ENCODE measurements around the gene TYRO3. TPM values are rescaled to one million over a fixed set of nuclear protein-coding genes. Genes with fewer than 3 reads are reported as not detected.
"Not testable (repeated sequence)": the region's sequence is repeated elsewhere in the genome, so short reads cannot be mapped to it uniquely, and the experiment has no call there.

Gene TYRO3
- total and polyA plus RNA-seq, 9 donors: 37.7 to 265 (median 109) TPM

- H3K4me1 ChIP-seq (ENCODE audit: insufficient read depth); intact Hi-C loops (cut with DNase I): not testable (repeated sequence)
- 84 to 89% (median 86%) methylated on average over 6 of the region's 6 CpGs for WGBS, 3 donors
These were observed 32.2 kb downstream of the TYRO3 start for GRCh38 chr15:41591217-41591616.

GRCh38 chr15:41592718-41593117 is 33.7 kb downstream of the TYRO3 start:
- H3K36me3 ChIP-seq; H3K27ac ChIP-seq; H3K27me3 ChIP-seq; H3K4me1 ChIP-seq (ENCODE audit: insufficient read depth); DNase-seq; intact Hi-C loops (cut with DNase I); H3K9me3 ChIP-seq; H3K4me3 ChIP-seq: not testable (repeated sequence)
- 95 to 97% (median 96%) methylated on average over 8 of the region's 8 CpGs for WGBS, 3 donors

More at GRCh38 chr15:41591217-41591616, 32.2 kb downstream of the TYRO3 start:
- H3K27me3 ChIP-seq, H3K27ac ChIP-seq, H3K4me3 ChIP-seq, DNase-seq, H3K9me3 ChIP-seq, H3K36me3 ChIP-seq: not testable (repeated sequence)

DNA sequence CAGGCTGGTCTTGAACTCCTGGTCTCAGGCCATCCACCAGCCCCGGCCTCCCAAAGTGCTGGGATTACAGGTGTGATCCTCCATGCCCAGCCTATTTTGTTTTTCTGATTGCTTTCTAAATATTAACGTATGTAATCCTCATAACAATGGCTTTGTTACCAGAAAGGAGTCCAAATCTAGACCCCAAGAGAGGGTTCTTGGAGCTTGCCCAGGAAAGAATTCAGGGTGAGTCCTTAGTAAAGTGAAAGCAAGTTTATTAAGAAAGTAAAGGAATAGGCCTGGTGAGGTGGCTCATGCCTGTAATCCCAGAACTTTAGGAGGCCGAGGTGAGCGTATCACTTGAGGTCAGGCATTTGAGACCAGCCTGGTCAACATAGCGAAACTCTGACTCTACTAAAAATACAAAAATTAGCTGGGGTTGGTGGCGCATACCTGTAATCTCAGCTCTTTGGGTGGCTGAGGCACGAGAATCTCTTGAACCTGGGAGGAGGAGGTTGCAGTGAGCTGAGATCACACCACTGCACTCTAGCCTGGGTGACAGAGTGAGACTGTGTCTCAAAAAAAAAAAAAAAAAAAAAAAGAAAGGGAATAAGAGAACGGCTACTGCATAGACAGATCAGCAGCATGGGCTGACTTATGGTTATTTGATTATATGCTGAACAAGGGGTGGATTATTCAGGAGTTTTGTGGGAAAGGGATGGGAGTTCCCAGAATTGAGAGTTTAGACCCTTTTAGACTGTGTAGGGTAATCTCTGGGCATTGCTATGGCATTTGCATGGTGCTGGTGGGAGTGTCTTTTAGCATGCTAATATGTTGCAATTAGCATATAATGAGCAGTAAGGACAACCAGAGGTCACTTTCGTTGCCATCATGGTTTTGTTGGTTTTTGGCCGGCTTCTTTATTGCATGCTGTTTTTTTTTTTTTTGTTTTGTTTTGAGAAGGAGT is 36.1 kb downstream of the TYRO3 start:
- intact Hi-C loops (cut with DNase I): no loop called here
- H3K36me3 ChIP-seq: no peaks in the 10 kb centered on the region
- no peak overlapping the region for H3K27ac ChIP-seq
- no peaks in the 10 kb centered on the region for H3K27me3 ChIP-seq
- no peak overlapping the region for H3K4me3 ChIP-seq
- WGBS, 3 donors: 78 to 87% (median 85%) methylated on average over 10 of the region's 10 CpGs
- H3K9me3 ChIP-seq: no peaks in the 10 kb centered on the region
- TF ChIP-seq POLR2A (IDR thresholded peaks at IDR 0.05) (no peak), EP300 (IDR thresholded peaks at IDR 0.05) (no peak)
- TF ChIP-seq, protein P1, sequence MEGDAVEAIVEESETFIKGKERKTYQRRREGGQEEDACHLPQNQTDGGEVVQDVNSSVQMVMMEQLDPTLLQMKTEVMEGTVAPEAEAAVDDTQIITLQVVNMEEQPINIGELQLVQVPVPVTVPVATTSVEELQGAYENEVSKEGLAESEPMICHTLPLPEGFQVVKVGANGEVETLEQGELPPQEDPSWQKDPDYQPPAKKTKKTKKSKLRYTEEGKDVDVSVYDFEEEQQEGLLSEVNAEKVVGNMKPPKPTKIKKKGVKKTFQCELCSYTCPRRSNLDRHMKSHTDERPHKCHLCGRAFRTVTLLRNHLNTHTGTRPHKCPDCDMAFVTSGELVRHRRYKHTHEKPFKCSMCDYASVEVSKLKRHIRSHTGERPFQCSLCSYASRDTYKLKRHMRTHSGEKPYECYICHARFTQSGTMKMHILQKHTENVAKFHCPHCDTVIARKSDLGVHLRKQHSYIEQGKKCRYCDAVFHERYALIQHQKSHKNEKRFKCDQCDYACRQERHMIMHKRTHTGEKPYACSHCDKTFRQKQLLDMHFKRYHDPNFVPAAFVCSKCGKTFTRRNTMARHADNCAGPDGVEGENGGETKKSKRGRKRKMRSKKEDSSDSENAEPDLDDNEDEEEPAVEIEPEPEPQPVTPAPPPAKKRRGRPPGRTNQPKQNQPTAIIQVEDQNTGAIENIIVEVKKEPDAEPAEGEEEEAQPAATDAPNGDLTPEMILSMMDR (IDR thresholded peaks at IDR 0.05): no peak
- DNase-seq: no peak
- H3K4me1 ChIP-seq (ENCODE audit: insufficient read depth): no peaks in the 10 kb centered on the region

DNA sequence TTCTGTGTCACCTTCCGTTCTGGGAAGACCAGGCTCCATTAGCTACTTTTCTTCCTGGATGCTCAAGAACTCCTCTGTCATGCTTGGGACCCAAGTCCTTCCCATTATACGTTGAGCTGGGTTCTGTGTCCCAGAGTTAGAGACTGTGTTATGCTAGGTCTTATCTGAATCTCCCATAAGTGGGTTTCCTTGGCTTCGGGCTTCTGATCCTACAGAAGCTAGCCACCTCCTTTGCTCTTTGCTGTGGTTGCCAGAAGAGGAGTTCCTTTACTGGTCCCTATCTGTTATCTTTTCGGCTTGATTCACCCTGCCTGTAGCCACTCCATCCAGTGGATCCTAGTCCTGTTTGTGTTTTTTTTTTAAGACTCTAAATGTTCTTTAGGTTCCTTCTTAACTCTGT is 38.0 kb downstream of the TYRO3 start:
- TF ChIP-seq EP300 (IDR thresholded peaks at IDR 0.05): no peak
- no peak for TF ChIP-seq POLR2A (IDR thresholded peaks at IDR 0.05)
- DNase-seq: no peak
- WGBS, 3 donors: 84 to 86% (median 86%) methylated on average over 4 of the region's 4 CpGs

DNA sequence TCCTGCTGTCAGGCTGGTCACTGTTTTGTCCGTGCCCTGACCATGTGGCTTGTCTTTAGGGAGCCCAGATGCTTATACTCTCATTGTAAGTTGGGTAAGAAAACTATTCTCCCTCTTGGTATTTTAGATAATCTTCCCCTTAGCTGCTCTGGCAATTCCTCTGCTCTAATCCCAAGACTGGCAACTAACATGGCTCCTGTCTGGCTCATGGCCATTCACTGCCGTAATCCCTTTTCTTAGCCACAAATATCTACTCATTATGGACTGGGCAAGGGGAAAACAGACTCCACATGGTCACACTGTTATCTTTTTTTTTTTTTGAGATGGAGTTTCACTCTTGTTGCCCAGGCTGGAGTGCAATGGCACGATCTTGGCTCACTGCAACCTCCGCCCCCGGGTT is 38.8 kb downstream of the TYRO3 start:
- no peak for DNase-seq
- Histone ChIP-seq H3K4me1 (ENCODE audit: insufficient read depth) (no peaks in the 10 kb centered on the region), H3K4me3 (no peak overlapping the region), H3K27ac (no peak overlapping the region), H3K36me3 (no peaks in the 10 kb centered on the region), H3K9me3 (no peaks in the 10 kb centered on the region), H3K27me3 (no peaks in the 10 kb centered on the region)
- intact Hi-C loops (cut with DNase I): no loop called here
- no peak for TF ChIP-seq POLR2A (IDR thresholded peaks at IDR 0.05)
- no peak for TF ChIP-seq EP300 (IDR thresholded peaks at IDR 0.05)
- TF ChIP-seq, protein P1 (IDR thresholded peaks at IDR 0.05): no peak
- 85 to 96% (median 90%) methylated on average over 5 of the region's 5 CpGs for WGBS, 3 donors

More for the DNA sequence above, 38.0 kb downstream of the TYRO3 start:
- Histone ChIP-seq H3K4me1 (ENCODE audit: insufficient read depth) (no peaks in the 10 kb centered on the region), H3K9me3 (no peaks in the 10 kb centered on the region), H3K27ac (no peak overlapping the region), H3K36me3 (no peaks in the 10 kb centered on the region), H3K4me3 (no peak overlapping the region), H3K27me3 (no peaks in the 10 kb centered on the region)
- intact Hi-C loops (cut with DNase I): no loop called here

- Histone ChIP-seq H3K36me3 (no peaks in the 10 kb centered on the region), H3K4me1 (ENCODE audit: insufficient read depth) (peaks cover 3% of the 10 kb centered on the region), H3K9me3 (no peaks in the 10 kb centered on the region), H3K27me3 (no peaks in the 10 kb centered on the region), H3K27ac (no peak overlapping the region), H3K4me3 (no peak overlapping the region)
- 5 to 33% (median 15%) methylated on average over 1 of the region's 1 CpG for WGBS, 3 donors
- intact Hi-C loops (cut with DNase I): no loop called here
- no peak for DNase-seq
- no peak for TF ChIP-seq EP300 (IDR thresholded peaks at IDR 0.05)
- TF ChIP-seq POLR2A (IDR thresholded peaks at IDR 0.05): no peak
- TF ChIP-seq, protein P1 (IDR thresholded peaks at IDR 0.05): no peak
These were observed 40.0 kb downstream of the TYRO3 start for GRCh38 chr15:41599061-41599460.
